Mucosa of stomach (tissue), 1 donor: Measurements from ENCODE around the gene PPARA.
"Not testable (repeated sequence)": the region's sequence is repeated elsewhere in the genome, so short reads cannot be mapped to it uniquely, and the experiment has no call there.

Experiments
- H3K27me3 ChIP-seq: one replicate; pipeline ENCODE4 v1.7.0; 2013; ENCODE audit warnings: mild to moderate bottlenecking, low read length; ENCODE audit not compliant: control insufficient read depth, insufficient read depth
- H3K36me3 ChIP-seq: one replicate; pipeline ENCODE4 v1.7.0; 2013; ENCODE audit warnings: low read length; ENCODE audit not compliant: control insufficient read depth, insufficient read depth
- H3K4me1 ChIP-seq: one replicate; pipeline ENCODE4 v1.7.0; 2013; ENCODE audit warnings: mild to moderate bottlenecking, low read length; ENCODE audit not compliant: control insufficient read depth, insufficient read depth
- H3K4me3 ChIP-seq: one replicate; pipeline ENCODE4 v1.7.0; 2013; ENCODE audit warnings: low read length
- H3K9ac ChIP-seq: one replicate; pipeline ENCODE4 v1.7.0; 2013; ENCODE audit warnings: mild to moderate bottlenecking, low read length, moderate library complexity
- H3K9me3 ChIP-seq: one replicate; pipeline ENCODE4 v1.7.0; 2013; ENCODE audit warnings: mild to moderate bottlenecking, low read length, moderate library complexity; ENCODE audit not compliant: control insufficient read depth
- donor health status: Pancreatic carcinoma.

The PPARA gene

GRCh38 chr22:46193898-46194310 is 43.6 kb downstream of the PPARA start:
- H3K9ac ChIP-seq, result no peak overlapping the region
- H3K9me3 ChIP-seq, result no peaks in the 10 kb centered on the region
- H3K4me1 ChIP-seq, result peaks cover 16% of the 10 kb centered on the region

GRCh38 chr22:46195487-46196165 is 45.3 kb downstream of the PPARA start:
- no peak overlapping the region for H3K4me3 ChIP-seq
- H3K9ac ChIP-seq, result peak overlapping the region; percentile 24
- H3K27me3 ChIP-seq, result no peaks in the 10 kb centered on the region
- H3K9me3 ChIP-seq, result no peaks in the 10 kb centered on the region
- peaks cover 16% of the 10 kb centered on the region for H3K4me1 ChIP-seq
- no peaks in the 10 kb centered on the region for H3K36me3 ChIP-seq

More at GRCh38 chr22:46193898-46194310, 43.6 kb downstream of the PPARA start:
- Histone ChIP-seq H3K36me3 (no peaks in the 10 kb centered on the region), H3K27me3 (no peaks in the 10 kb centered on the region), H3K4me3 (no peak overlapping the region)

DNA sequence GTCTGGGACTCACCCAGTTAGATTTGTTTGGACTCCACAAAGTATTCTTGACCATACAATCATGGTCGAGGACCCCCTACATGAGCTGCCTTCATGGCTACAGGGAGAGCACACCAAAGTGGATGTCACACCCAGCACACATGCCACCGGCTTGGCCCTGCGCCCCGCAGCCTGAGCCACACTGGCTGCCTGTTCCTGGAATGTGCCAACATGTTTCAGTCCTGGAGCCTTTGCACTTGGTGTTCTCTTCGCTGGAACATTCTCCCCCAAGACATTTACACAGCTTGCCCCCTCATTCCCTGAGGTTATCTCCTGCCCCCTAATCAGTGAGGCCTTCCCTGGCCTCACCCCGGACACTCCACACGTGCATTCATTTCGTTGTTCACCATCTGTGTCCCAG is 46.0 kb downstream of the PPARA start:
- H3K36me3 ChIP-seq, result no peaks in the 10 kb centered on the region
- H3K9ac ChIP-seq, result no peak overlapping the region
- no peaks in the 10 kb centered on the region for H3K27me3 ChIP-seq
- no peak overlapping the region for H3K4me3 ChIP-seq
- no peaks in the 10 kb centered on the region for H3K9me3 ChIP-seq
- H3K4me1 ChIP-seq, result peaks cover 20% of the 10 kb centered on the region

DNA sequence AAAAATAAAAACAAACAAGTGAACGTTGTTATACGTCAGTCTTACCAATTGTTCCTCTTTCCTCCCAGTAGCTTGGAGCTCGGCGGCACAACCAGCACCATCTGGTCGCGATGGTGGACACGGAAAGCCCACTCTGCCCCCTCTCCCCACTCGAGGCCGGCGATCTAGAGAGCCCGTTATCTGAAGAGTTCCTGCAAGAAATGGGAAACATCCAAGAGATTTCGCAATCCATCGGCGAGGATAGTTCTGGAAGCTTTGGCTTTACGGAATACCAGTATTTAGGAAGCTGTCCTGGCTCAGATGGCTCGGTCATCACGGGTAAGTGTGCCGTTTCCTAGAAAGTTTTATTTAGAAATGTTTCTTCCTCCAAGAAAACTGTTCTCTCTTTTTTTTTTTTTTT is 47.9 kb downstream of the PPARA start:
- Histone ChIP-seq H3K36me3 (no peaks in the 10 kb centered on the region), H3K4me1 (peaks cover 28% of the 10 kb centered on the region)

GRCh38 chr22:46198806-46199205 is 48.5 kb downstream of the PPARA start:
- not testable (repeated sequence) for H3K9me3 ChIP-seq, H3K27me3 ChIP-seq, H3K9ac ChIP-seq, H3K36me3 ChIP-seq, H3K4me3 ChIP-seq
- peaks cover 34% of the 10 kb centered on the region for H3K4me1 ChIP-seq

More for the DNA sequence above, 47.9 kb downstream of the PPARA start:
- H3K9me3 ChIP-seq, result no peaks in the 10 kb centered on the region
- H3K27me3 ChIP-seq, result no peaks in the 10 kb centered on the region
- H3K4me3 ChIP-seq, result no peak overlapping the region
- no peak overlapping the region for H3K9ac ChIP-seq

- no peaks in the 10 kb centered on the region for H3K36me3 ChIP-seq
- no peak overlapping the region for H3K4me3 ChIP-seq
- peaks cover 26% of the 10 kb centered on the region for H3K4me1 ChIP-seq
- no peak overlapping the region for H3K9ac ChIP-seq
- H3K9me3 ChIP-seq, result no peaks in the 10 kb centered on the region
- no peaks in the 10 kb centered on the region for H3K27me3 ChIP-seq
Observed at GRCh38 chr22:46201059-46201757, 50.9 kb downstream of the PPARA start.

DNA sequence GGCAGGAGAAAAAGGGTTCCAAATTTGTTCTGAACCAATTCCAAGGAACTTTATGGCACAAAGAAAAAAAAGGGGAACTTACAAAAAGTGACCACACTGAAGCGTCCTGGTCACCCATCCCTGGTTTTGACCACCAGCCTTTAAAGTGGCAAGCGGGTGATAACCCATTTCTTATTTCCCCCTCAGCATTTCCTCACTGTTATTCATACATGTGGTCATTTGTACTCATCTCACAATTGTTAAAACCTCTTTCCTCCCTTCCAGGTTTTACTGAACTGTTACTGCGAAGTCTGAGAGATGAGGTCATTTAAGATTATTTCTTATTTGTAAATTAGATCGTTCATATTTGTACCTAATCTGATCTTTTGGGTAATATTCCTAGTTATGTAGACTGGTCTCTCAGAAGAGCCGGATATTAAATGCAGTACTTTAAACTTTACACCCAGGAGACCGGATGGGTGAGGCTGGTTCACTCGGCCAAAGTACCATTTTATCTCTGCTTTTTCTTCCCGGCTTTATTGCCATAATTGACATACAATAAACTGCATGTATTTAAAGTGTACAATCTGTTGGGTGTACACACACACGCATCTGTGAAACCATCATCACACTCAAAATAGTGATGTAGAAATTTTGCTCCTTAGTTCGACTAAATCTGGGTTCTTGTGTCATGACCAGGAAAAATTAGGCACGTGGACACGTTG is 52.7 kb downstream of the PPARA start:
- H3K9me3 ChIP-seq, result no peaks in the 10 kb centered on the region
- no peak overlapping the region for H3K9ac ChIP-seq
- no peaks in the 10 kb centered on the region for H3K27me3 ChIP-seq
- H3K4me1 ChIP-seq, result peaks cover 19% of the 10 kb centered on the region
- no peaks in the 10 kb centered on the region for H3K36me3 ChIP-seq
- no peak overlapping the region for H3K4me3 ChIP-seq

- Histone ChIP-seq H3K27me3 (no peaks in the 10 kb centered on the region), H3K36me3 (no peaks in the 10 kb centered on the region), H3K4me3 (no peak overlapping the region), H3K9ac (no peak overlapping the region), H3K9me3 (no peaks in the 10 kb centered on the region), H3K4me1 (peaks cover 19% of the 10 kb centered on the region)
Observed at GRCh38 chr22:46203601-46203980, 53.3 kb downstream of the PPARA start.

DNA sequence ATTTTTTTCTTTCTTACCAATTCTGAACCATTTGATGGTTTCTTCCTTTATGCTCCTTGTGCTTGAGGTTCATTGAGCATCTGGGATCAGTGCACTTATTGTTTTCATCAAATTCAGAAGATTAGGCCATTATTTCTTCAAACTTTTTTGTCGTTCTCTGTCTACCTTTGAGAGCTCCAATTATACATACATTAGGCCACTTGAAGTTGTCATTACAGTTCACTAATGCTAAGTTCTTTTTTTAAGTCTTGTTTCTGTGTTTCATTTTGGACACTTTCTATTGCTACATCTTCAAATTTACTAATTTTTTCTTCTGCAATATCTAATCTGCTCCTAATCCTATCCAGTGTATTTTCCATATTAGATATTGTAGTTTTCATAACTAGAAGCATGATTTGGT is 58.9 kb downstream of the PPARA start:
- no peaks in the 10 kb centered on the region for H3K36me3 ChIP-seq
- no peaks in the 10 kb centered on the region for H3K4me1 ChIP-seq
- H3K27me3 ChIP-seq, result no peaks in the 10 kb centered on the region
- no peak overlapping the region for H3K9ac ChIP-seq
- no peak overlapping the region for H3K4me3 ChIP-seq
- H3K9me3 ChIP-seq, result no peaks in the 10 kb centered on the region

DNA sequence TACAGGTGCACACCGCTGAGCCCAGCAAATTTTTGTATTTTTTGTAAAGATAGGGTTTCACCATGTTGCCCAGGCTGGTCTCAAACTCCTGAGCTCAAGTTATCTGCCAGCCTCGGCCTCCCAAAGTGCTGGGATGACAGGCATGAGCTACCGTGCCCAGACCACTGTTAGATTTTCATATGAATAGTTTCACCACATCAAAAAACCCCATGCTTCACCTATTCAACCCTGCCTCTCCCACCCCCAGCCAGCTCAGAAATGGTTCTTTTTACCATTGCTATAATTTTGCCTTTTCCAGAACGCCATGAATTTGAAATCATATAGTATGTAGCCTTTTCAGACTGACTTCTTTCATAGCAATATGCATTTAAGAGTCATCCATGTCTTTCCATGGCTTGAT is 61.9 kb downstream of the PPARA start:
- H3K27me3 ChIP-seq, result no peaks in the 10 kb centered on the region
- H3K9ac ChIP-seq, result no peak overlapping the region
- H3K9me3 ChIP-seq, result no peaks in the 10 kb centered on the region
- no peak overlapping the region for H3K4me3 ChIP-seq
- no peaks in the 10 kb centered on the region for H3K36me3 ChIP-seq
- H3K4me1 ChIP-seq, result no peaks in the 10 kb centered on the region

GRCh38 chr22:46213052-46213451 is 62.7 kb downstream of the PPARA start:
- no peaks in the 10 kb centered on the region for H3K4me1 ChIP-seq
- H3K9ac ChIP-seq, result no peak overlapping the region
- H3K9me3 ChIP-seq, result no peaks in the 10 kb centered on the region
- H3K27me3 ChIP-seq, result no peaks in the 10 kb centered on the region
- H3K36me3 ChIP-seq, result no peaks in the 10 kb centered on the region
- no peak overlapping the region for H3K4me3 ChIP-seq

- H3K36me3 ChIP-seq, result peaks cover 3% of the 10 kb centered on the region
- H3K4me3 ChIP-seq, result no peak overlapping the region
- no peaks in the 10 kb centered on the region for H3K9me3 ChIP-seq
- no peaks in the 10 kb centered on the region for H3K4me1 ChIP-seq
- H3K27me3 ChIP-seq, result no peaks in the 10 kb centered on the region
- H3K9ac ChIP-seq, result no peak overlapping the region
Observed at GRCh38 chr22:46214149-46214548, 63.8 kb downstream of the PPARA start.
